Measurements from ENCODE around the gene IL22. TPM values are rescaled to one million over a fixed set of nuclear protein-coding genes. Genes with fewer than 3 reads are reported as not detected.

The IL22 gene
- total RNA-seq, 1 donor from 2014 or later = 4.0 TPM

Other genes starting within 250 kb of the IL22 start
- gene IFNG, start 93.9 kb downstream of the IL22 start, total RNA-seq = 560 and 566 TPM in 2 replicates
- 5.7 and 6.6 TPM in 2 replicates for gene IL26, start 27.8 kb downstream of the IL22 start, total RNA-seq
- 26.3 and 30.6 TPM in 2 replicates for gene MDM1, start 78.8 kb upstream of the IL22 start, total RNA-seq